GM13976 (cell line): ENCODE data around the gene TMEM9B.

ENCODE experiments used
- DNase-seq: peaks from one replicate; pipeline ENCODE4 v3.0.0; 2012; ENCODE audit warnings: low spot score
- in situ Hi-C: fragments of 300-500 bp; cut with MboI; formaldehyde crosslinking; loops from one replicate; pipeline ENCODE4 v1.12.0; 2022; ENCODE audit warnings: low sequenced_read_pairs, mixed read lengths, inconsistent platforms; ENCODE audit not compliant: unreplicated experiment
- TF ChIP-seq, protein P1 (sequence below): IDR thresholded peaks from 2 replicates; pipeline ENCODE4 v1.5.1; 2012; ENCODE audit warnings: borderline replicate concordance, mild to moderate bottlenecking; ENCODE audit not compliant: insufficient read depth; ENCODE audit errors: extremely low read depth, missing control alignments, control extremely low read depth

TMEM9B gene

GRCh38 chr11:8973121-8973520 lies 8.9 kb upstream of the TMEM9B start:
- in situ Hi-C loops = no loop called here
- DNase-seq = no peak
- TF ChIP-seq, protein P1, sequence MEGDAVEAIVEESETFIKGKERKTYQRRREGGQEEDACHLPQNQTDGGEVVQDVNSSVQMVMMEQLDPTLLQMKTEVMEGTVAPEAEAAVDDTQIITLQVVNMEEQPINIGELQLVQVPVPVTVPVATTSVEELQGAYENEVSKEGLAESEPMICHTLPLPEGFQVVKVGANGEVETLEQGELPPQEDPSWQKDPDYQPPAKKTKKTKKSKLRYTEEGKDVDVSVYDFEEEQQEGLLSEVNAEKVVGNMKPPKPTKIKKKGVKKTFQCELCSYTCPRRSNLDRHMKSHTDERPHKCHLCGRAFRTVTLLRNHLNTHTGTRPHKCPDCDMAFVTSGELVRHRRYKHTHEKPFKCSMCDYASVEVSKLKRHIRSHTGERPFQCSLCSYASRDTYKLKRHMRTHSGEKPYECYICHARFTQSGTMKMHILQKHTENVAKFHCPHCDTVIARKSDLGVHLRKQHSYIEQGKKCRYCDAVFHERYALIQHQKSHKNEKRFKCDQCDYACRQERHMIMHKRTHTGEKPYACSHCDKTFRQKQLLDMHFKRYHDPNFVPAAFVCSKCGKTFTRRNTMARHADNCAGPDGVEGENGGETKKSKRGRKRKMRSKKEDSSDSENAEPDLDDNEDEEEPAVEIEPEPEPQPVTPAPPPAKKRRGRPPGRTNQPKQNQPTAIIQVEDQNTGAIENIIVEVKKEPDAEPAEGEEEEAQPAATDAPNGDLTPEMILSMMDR = no peak

DNA sequence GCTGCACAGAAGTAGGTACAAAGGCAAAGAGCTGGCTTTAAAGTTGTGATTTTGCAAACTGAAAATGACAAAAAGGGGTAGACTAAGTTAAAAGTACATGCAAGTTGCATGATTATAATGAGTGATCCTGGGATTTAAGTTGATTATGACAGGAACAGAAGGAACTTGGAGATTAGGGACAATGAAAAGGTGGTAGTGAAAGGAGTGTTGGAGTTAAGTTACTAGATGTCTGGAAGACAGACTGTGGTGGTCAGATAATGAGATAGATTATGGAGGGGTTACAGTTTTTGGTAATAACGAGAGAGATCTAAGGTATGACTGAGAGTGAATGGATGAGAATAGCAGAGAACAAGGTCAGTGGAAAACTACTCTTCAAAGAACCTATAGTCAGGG lies 7.7 kb upstream of the TMEM9B start:
- TF ChIP-seq, protein P1 = no peak
- DNase-seq = no peak
- in situ Hi-C loops = no loop called here

DNA sequence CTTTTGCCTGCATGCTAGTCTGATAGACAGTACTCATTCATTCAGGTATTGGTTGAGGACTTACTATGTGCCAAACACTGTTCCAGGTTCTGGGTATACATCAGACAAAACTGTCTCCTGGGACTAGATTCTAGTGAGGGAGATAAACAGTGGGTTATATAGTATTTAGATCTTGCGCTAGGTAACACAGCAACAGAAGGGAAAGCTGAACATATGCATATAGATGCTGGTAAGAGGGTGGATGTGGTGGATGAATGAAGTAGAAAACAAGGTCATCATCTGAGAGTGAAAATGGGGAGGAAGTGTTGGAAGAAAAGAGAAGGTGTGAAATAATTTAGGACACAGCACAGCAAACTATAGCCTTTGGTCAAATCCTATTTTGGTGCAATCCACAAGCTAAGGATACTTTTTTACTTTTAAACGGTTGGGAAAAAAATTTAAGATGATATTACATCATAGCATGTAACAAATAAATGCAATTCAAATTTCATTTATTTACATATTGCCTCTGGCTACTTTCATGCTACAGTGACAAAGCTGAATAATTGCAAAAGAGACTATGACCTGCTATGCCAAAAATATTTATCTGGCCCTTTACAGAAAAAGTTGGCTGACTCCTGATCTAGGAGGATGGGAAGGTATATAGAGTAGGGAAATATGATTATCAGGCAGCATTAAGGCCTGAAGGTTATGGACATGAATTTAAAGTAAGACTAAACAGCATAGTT lies 7.1 kb upstream of the TMEM9B start:
- TF ChIP-seq, protein P1 = no peak
- in situ Hi-C loops = no loop called here
- no peak for DNase-seq

DNA sequence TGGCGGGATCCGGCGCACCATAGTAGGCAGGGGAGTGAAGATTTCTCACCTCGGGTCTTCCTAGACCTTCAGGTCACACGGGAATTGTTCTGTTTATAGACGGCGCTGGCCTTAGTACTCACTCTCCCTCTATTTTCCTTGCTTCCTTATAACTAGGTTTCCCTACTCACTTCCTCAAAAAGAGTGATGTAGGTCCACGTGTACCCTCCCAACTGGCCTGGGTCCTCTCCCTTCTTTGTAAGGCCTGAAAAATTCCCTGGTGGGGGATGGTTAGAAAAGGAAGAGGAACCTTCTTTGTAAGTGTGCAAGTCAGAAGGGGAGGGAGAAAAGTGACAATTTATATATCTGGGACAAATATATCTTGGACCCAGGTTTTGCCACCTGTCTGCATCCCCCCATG lies 2.9 kb upstream of the TMEM9B start:
- in situ Hi-C loops = no loop called here
- TF ChIP-seq, protein P1 = no peak
- DNase-seq = no peak

- in situ Hi-C loops = no loop called here
- TF ChIP-seq, protein P1 = no peak
- peak; percentile 86 for DNase-seq
Measured at GRCh38 chr11:8963569-8964323, 496 bp downstream of the TMEM9B start.

GRCh38 chr11:8962841-8963240 lies 1.4 kb downstream of the TMEM9B start:
- no peak for DNase-seq
- in situ Hi-C loops = no loop called here
- TF ChIP-seq, protein P1 = no peak
